Common myeloid progenitor, CD34-positive (primary cell): ENCODE measurements around the gene PDGFRB.

ENCODE experiments used
- CTCF ChIA-PET: fragments of 350-600 bp; sonication (Branson Sonifier 250); formaldehyde crosslinking; loops from one replicate; lab custom pipeline; 2021; ENCODE audit warnings: antibody characterized with exemption; lab: Charles Lee
- POLR2A ChIA-PET: fragments of 350-600 bp; sonication (Branson Sonifier 250); formaldehyde crosslinking; loops from one replicate; lab custom pipeline; 2021; ENCODE audit warnings: antibody characterized with exemption; lab: Charles Lee
- DNase-seq, 3 donors: peaks; one replicate each; pipeline versions ENCODE4 v3.0.0 to v3.0.0-alpha.2; 2013
- H3K27ac ChIP-seq, 2 experiments: 1 replicate in 1 of 2; 2 replicates in 1 of 2; pipeline ENCODE4 v1.7.0; 2013; ENCODE audit warnings: inconsistent platforms in 2 of 2, low read length in 2 of 2, mild to moderate bottlenecking in 2 of 2, low read depth in 1 of 2, moderate library complexity in 1 of 2; ENCODE audit not compliant: severe bottlenecking in 2 of 2, insufficient read depth in 1 of 2, poor library complexity in 1 of 2
- H3K27me3 ChIP-seq, 5 experiments: replicated peaks in 2 of 5; 1 replicate in 3 of 5; 2 replicates in 2 of 5; pipeline versions ENCODE4 v1.6.1 to v1.7.0; 2013; ENCODE audit warnings: low read length in 4 of 5, mild to moderate bottlenecking in 2 of 5, moderate library complexity in 2 of 5, inconsistent platforms in 1 of 5; ENCODE audit not compliant: insufficient read depth in 5 of 5, control insufficient read depth in 4 of 5
- H3K36me3 ChIP-seq, 4 experiments: 1 replicate in 2 of 4; 2 replicates in 2 of 4; pipeline versions ENCODE4 v1.6.1 to v1.7.0; 2013; ENCODE audit warnings: low read length in 3 of 4, control low read depth in 1 of 4, mild to moderate bottlenecking in 1 of 4; ENCODE audit not compliant: control insufficient read depth in 4 of 4, insufficient read depth in 4 of 4
- H3K4me1 ChIP-seq, 4 experiments: 1 replicate in 3 of 4; 2 replicates in 1 of 4; pipeline versions ENCODE4 v1.6.1 to v1.7.1; 2013; ENCODE audit warnings: low read length in 3 of 4, mild to moderate bottlenecking in 3 of 4, control low read depth in 1 of 4, inconsistent platforms in 1 of 4, moderate library complexity in 1 of 4; ENCODE audit not compliant: control insufficient read depth in 4 of 4, insufficient read depth in 4 of 4; ENCODE audit errors: control extremely low read depth in 1 of 4
- H3K4me3 ChIP-seq, 7 experiments: 1 replicate in 4 of 7; 2 replicates in 3 of 7; pipeline versions ENCODE4 v1.5.1 to v1.7.0; 2013; ENCODE audit warnings: mild to moderate bottlenecking in 7 of 7, low read length in 6 of 7, moderate library complexity in 6 of 7, inconsistent platforms in 2 of 7, low read depth in 2 of 7, control low read depth in 1 of 7; ENCODE audit not compliant: insufficient read depth in 4 of 7, control insufficient read depth in 1 of 7; ENCODE audit errors: extremely low read depth in 1 of 7
- H3K9me3 ChIP-seq, 5 experiments: 1 replicate in 4 of 5; 2 replicates in 1 of 5; pipeline versions ENCODE4 v1.6.1 to v1.7.1; 2013; ENCODE audit warnings: low read length in 4 of 5, mild to moderate bottlenecking in 2 of 5, inconsistent platforms in 1 of 5, low read depth in 1 of 5, moderate library complexity in 1 of 5; ENCODE audit not compliant: control insufficient read depth in 4 of 5, insufficient read depth in 2 of 5; ENCODE audit errors: control extremely low read depth in 1 of 5
- WGBS: methylation state at CpG from one replicate; pipeline ENCODE4 v1.1.5; 2013; ENCODE audit not compliant: insufficient coverage; 5-methylcytosine and 5-hydroxymethylcytosine counted together

Gene PDGFRB

GRCh38 chr5:150189326-150189725, 33.7 kb upstream of the PDGFRB start:
- ChIA-PET CTCF (no interaction called here), POLR2A (no interaction called here)
- Histone ChIP-seq H3K36me3 (no peaks in the 10 kb centered on the region), H3K4me1 (peaks cover 0 to 7% (median 2%) of the 10 kb centered on the region in 4 experiments), H3K9me3 (no peaks in the 10 kb centered on the region), H3K27me3 (peaks cover 0 to 53% (median 33%) of the 10 kb centered on the region in 5 experiments), H3K4me3 (no peak overlapping the region), H3K27ac (no peak overlapping the region)
- 57% methylated on average over 2 of the region's 3 CpGs for WGBS
- DNase-seq: peak in 1 of 3 donors; percentile 43

- Histone ChIP-seq H3K4me3 (no peak overlapping the region), H3K36me3 (no peaks in the 10 kb centered on the region), H3K9me3 (no peaks in the 10 kb centered on the region), H3K4me1 (peaks cover 0 to 7% (median 2%) of the 10 kb centered on the region in 4 experiments), H3K27me3 (peaks cover 0 to 52% (median 33%) of the 10 kb centered on the region in 5 experiments), H3K27ac (no peak overlapping the region)
- ChIA-PET CTCF (interaction anchor here (1.0 to 2.1 kb wide), 3 partner anchors 12 to 44 kb away, joined by 3 to 10 read pairs (median 3); no protein-coding TSS in a partner anchor), POLR2A (no interaction called here)
- DNase-seq: no peak
- WGBS: no CpG with 5 or more reads among the region's 3 CpGs
These were observed 32.6 kb upstream of the PDGFRB start for GRCh38 chr5:150188146-150188842.

- Histone ChIP-seq H3K27me3 (peaks cover 0 to 39% (median 24%) of the 10 kb centered on the region in 5 experiments), H3K4me1 (peaks cover 0 to 7% (median 2%) of the 10 kb centered on the region in 4 experiments), H3K36me3 (no peaks in the 10 kb centered on the region), H3K9me3 (no peaks in the 10 kb centered on the region), H3K4me3 (no peak overlapping the region), H3K27ac (no peak overlapping the region)
- DNase-seq: no peak
- 93% methylated on average over 3 of the region's 4 CpGs for WGBS
- CTCF ChIA-PET: interaction anchor here (0.7 to 2.1 kb wide), 4 partner anchors 9 to 28 kb away, joined by 3 to 10 read pairs (median 3); no protein-coding TSS in a partner anchor
- POLR2A ChIA-PET: no interaction called here
These were observed 31.3 kb upstream of the PDGFRB start for GRCh38 chr5:150186897-150187296.

GRCh38 chr5:150186137-150186536, 30.5 kb upstream of the PDGFRB start:
- DNase-seq: no peak
- no peaks in the 10 kb centered on the region for H3K9me3 ChIP-seq
- 92% methylated on average over 7 of the region's 8 CpGs for WGBS
- peaks cover 0 to 7% (median 2%) of the 10 kb centered on the region in 4 experiments for H3K4me1 ChIP-seq
- no peaks in the 10 kb centered on the region for H3K36me3 ChIP-seq
- no peak overlapping the region for H3K27ac ChIP-seq
- ChIA-PET CTCF (interaction anchor here (0.7 kb wide), 1 partner anchor 9 kb away, joined by 3 read pairs; no protein-coding TSS in a partner anchor), POLR2A (no interaction called here)
- H3K27me3 ChIP-seq: peaks cover 0 to 33% (median 21%) of the 10 kb centered on the region in 5 experiments
- H3K4me3 ChIP-seq: no peak overlapping the region

GRCh38 chr5:150184990-150185912, 29.6 kb upstream of the PDGFRB start:
- POLR2A ChIA-PET: no interaction called here
- Histone ChIP-seq H3K4me1 (peaks cover 0 to 8% (median 5%) of the 10 kb centered on the region in 4 experiments), H3K9me3 (no peaks in the 10 kb centered on the region), H3K27ac (no peak overlapping the region), H3K36me3 (no peaks in the 10 kb centered on the region), H3K27me3 (peaks cover 0 to 24% (median 16%) of the 10 kb centered on the region in 5 experiments), H3K4me3 (no peak overlapping the region)
- CTCF ChIA-PET: interaction anchor here (1.6 kb wide), 1 partner anchor 7 kb away, joined by 4 read pairs; no protein-coding TSS in a partner anchor
- 93% methylated on average over 10 of the region's 12 CpGs for WGBS
- DNase-seq: no peak

GRCh38 chr5:150184006-150184405, 28.4 kb upstream of the PDGFRB start:
- no CpG with 5 or more reads among the region's 2 CpGs for WGBS
- no peaks in the 10 kb centered on the region for H3K36me3 ChIP-seq
- H3K4me1 ChIP-seq: peaks cover 0 to 9% (median 0%) of the 10 kb centered on the region in 4 experiments
- H3K9me3 ChIP-seq: no peaks in the 10 kb centered on the region
- DNase-seq: no peak
- peaks cover 0 to 12% (median 10%) of the 10 kb centered on the region in 5 experiments for H3K27me3 ChIP-seq
- POLR2A ChIA-PET: no interaction called here
- no peak overlapping the region for H3K27ac ChIP-seq
- CTCF ChIA-PET: interaction anchor here (1.0 to 1.6 kb wide), 3 partner anchors 8 to 16 kb away, joined by 4 read pairs; no protein-coding TSS in a partner anchor
- no peak overlapping the region for H3K4me3 ChIP-seq
